ENCODE data around the gene CSE1L. TPM values are rescaled to one million over a fixed set of nuclear protein-coding genes. Genes with fewer than 3 reads are reported as not detected.
A peak's percentile ranks its signal among the peaks of the same experiment; 100 is the strongest.
"Not testable (repeated sequence)": the region's sequence is repeated elsewhere in the genome, so short reads cannot be mapped to it uniquely, and the experiment has no call there.

Gene CSE1L
- total RNA-seq, result 67.6 and 114 TPM in 2 replicates

GRCh38 chr20:49046087-49046900 is at the start of gene CSE1L:
Gene CSE1L (plus strand): TSS chr20:49046312. CDS start chr20:49058464, 12,152 bp downstream.
- TF ChIP-seq, protein P1, sequence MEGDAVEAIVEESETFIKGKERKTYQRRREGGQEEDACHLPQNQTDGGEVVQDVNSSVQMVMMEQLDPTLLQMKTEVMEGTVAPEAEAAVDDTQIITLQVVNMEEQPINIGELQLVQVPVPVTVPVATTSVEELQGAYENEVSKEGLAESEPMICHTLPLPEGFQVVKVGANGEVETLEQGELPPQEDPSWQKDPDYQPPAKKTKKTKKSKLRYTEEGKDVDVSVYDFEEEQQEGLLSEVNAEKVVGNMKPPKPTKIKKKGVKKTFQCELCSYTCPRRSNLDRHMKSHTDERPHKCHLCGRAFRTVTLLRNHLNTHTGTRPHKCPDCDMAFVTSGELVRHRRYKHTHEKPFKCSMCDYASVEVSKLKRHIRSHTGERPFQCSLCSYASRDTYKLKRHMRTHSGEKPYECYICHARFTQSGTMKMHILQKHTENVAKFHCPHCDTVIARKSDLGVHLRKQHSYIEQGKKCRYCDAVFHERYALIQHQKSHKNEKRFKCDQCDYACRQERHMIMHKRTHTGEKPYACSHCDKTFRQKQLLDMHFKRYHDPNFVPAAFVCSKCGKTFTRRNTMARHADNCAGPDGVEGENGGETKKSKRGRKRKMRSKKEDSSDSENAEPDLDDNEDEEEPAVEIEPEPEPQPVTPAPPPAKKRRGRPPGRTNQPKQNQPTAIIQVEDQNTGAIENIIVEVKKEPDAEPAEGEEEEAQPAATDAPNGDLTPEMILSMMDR (IDR thresholded peaks at IDR 0.05; ENCODE audit: insufficient read depth, low read depth, low read length), result no peak
- peak; percentile 95 for DNase-seq (ENCODE audit: low read depth)
- H3K4me3 ChIP-seq (ENCODE audit: low read depth, low read length), result peak within 1 kb of the TSS; percentile 81

- no peak overlapping the region for H3K4me3 ChIP-seq (ENCODE audit: low read depth, low read length)
- no peak for DNase-seq (ENCODE audit: low read depth)
- TF ChIP-seq, protein P1 (IDR thresholded peaks at IDR 0.05; ENCODE audit: insufficient read depth, low read depth, low read length), result no peak
These were observed 45.9 kb upstream of the CSE1L start for GRCh38 chr20:48999890-49000870.

GRCh38 chr20:49001741-49002140 is 44.4 kb upstream of the CSE1L start:
- no peak overlapping the region for H3K4me3 ChIP-seq (ENCODE audit: low read depth, low read length)
- TF ChIP-seq, protein P1 (IDR thresholded peaks at IDR 0.05; ENCODE audit: insufficient read depth, low read depth, low read length), result no peak
- no peak for DNase-seq (ENCODE audit: low read depth)

DNA sequence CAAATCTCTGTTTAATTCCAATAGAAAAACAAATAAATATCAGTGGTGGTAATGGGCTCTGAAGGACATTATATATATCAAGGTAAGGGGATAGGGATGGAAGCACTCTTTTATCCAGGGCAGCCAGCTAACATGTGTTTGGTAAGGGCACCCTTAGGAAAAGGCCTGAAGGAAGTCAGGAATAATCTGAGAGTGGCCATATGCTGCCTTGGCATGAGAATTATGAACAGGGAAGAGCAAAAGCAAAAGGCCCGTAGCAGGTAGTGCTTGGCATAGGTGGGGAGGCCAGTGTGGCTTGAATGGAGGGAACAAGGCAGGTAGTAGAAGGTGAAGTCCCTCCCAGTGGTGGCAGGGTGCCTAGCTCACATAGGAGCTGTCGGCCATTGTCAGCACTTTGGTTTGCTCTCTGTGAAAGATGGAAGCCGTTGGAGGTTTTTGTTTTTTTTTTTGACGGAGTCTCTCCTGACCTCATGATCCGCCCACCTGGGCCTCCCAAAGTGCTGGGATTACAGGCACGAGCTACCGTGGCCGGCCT is 39.6 kb upstream of the CSE1L start:
- DNase-seq (ENCODE audit: low read depth), result no peak
- H3K4me3 ChIP-seq (ENCODE audit: low read depth, low read length), result no peak overlapping the region
- TF ChIP-seq, protein P1 (IDR thresholded peaks at IDR 0.05; ENCODE audit: insufficient read depth, low read depth, low read length), result no peak

GRCh38 chr20:49009899-49010631 is 36.0 kb upstream of the CSE1L start:
- no peak for DNase-seq (ENCODE audit: low read depth)
- TF ChIP-seq, protein P1 (IDR thresholded peaks at IDR 0.05; ENCODE audit: insufficient read depth, low read depth, low read length), result no peak
- no peak overlapping the region for H3K4me3 ChIP-seq (ENCODE audit: low read depth, low read length)

DNA sequence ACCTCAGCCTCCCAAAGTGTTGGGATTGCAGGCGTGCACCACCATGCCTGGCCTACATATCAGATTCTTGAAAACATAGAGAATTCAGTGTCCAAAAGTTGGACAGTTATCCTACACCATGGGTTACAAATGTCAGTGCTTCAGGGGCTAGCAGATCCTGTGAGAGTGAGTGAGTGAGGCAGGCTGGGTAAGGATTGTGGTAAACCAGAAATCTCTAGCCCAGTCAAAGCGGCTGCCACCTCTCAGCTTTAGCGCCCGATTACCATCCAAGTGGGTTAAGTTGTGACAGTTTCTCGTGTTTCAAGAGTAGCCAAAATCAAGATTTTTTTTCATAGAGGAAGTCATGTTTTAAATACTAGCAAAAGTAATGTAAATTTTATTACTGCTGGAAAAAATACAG is 21.9 kb upstream of the CSE1L start:
- DNase-seq (ENCODE audit: low read depth), result no peak
- no peak overlapping the region for H3K4me3 ChIP-seq (ENCODE audit: low read depth, low read length)
- TF ChIP-seq, protein P1 (IDR thresholded peaks at IDR 0.05; ENCODE audit: insufficient read depth, low read depth, low read length), result no peak

- H3K4me3 ChIP-seq (ENCODE audit: low read depth, low read length); DNase-seq (ENCODE audit: low read depth): not testable (repeated sequence)
These were observed 17.9 kb upstream of the CSE1L start for GRCh38 chr20:49028177-49028576.
